ENCODE measurements around the gene ZSWIM4.

- no peak for TF ChIP-seq GATA2 (IDR thresholded peaks at IDR 0.05; ENCODE audit: low read depth, low read length)
- TF ChIP-seq GATA3 (IDR thresholded peaks at IDR 0.05; ENCODE audit: low read depth, low read length): no peak
These were observed 32.0 kb upstream of the ZSWIM4 start for GRCh38 chr19:13763265-13763664.
